HEK293 (cell line): ENCODE data around the gene NCOA7.

Experiments used
- CTCF ChIP-seq: fragments of 450-650 bp; formaldehyde crosslinking; IDR thresholded peaks from 2 replicates; pipeline ENCODE4 v1.5.1; 2016; ENCODE audit warnings: missing biosample characterization, missing genetic modification characterization
- YY1 ChIP-seq: fragments of 450-650 bp; formaldehyde crosslinking; IDR thresholded peaks from 2 replicates; pipeline ENCODE4 v1.5.1; 2018; ENCODE audit warnings: missing biosample characterization, missing genetic modification characterization
- ZBTB11 ChIP-seq: fragments of 450-650 bp; formaldehyde crosslinking; conservative IDR thresholded peaks from 2 replicates; pipeline ENCODE4 v1.5.1; 2016; ENCODE audit warnings: low read depth, missing biosample characterization, missing genetic modification characterization
- ZNF175 ChIP-seq: fragments of 450-650 bp; formaldehyde crosslinking; IDR thresholded peaks from 2 replicates; pipeline ENCODE4 v1.5.1; 2016; ENCODE audit warnings: missing biosample characterization, missing genetic modification characterization
- ZNF2 ChIP-seq: fragments of 450-650 bp; formaldehyde crosslinking; IDR thresholded peaks from 2 replicates; pipeline ENCODE4 v1.5.1; 2016; ENCODE audit warnings: missing biosample characterization, missing genetic modification characterization
- ZNF202 ChIP-seq: fragments of 450-650 bp; formaldehyde crosslinking; IDR thresholded peaks from 2 replicates; pipeline ENCODE4 v1.5.1; 2016; ENCODE audit warnings: missing biosample characterization, missing genetic modification characterization, borderline replicate concordance
- ZNF311 ChIP-seq: fragments of 450-650 bp; formaldehyde crosslinking; IDR thresholded peaks from 2 replicates; pipeline ENCODE4 v1.5.1; 2017; ENCODE audit warnings: missing biosample characterization, missing genetic modification characterization, borderline replicate concordance
- ZNF514 ChIP-seq: fragments of 450-650 bp; formaldehyde crosslinking; IDR thresholded peaks from 2 replicates; pipeline ENCODE4 v1.5.1; 2016; ENCODE audit warnings: missing biosample characterization, missing genetic modification characterization
- ZNF623 ChIP-seq: fragments of 450-650 bp; formaldehyde crosslinking; IDR thresholded peaks from 2 replicates; pipeline ENCODE4 v1.5.1; 2016; ENCODE audit warnings: missing biosample characterization, missing genetic modification characterization
- TF ChIP-seq, protein P1 (sequence below): fragments of 450-650 bp; formaldehyde crosslinking; IDR thresholded peaks from 2 replicates; pipeline ENCODE4 v1.5.1; 2017; ENCODE audit warnings: missing biosample characterization, missing genetic modification characterization
- TF ChIP-seq, protein P2 (sequence below): fragments of 450-650 bp; formaldehyde crosslinking; IDR thresholded peaks from 2 replicates; pipeline ENCODE4 v1.5.1; 2016; ENCODE audit warnings: missing biosample characterization, missing genetic modification characterization, low read depth

- no peak for TF ChIP-seq ZNF2
- no peak for TF ChIP-seq ZBTB11 (tag by site-specific recombination)
- TF ChIP-seq YY1 (tag by site-specific recombination), result no peak
- TF ChIP-seq ZNF202 (tag by site-specific recombination), result no peak
- no peak for TF ChIP-seq ZNF623 (tag by site-specific recombination)
- no peak for TF ChIP-seq ZNF311 (tag by site-specific recombination)
- TF ChIP-seq, protein P1, sequence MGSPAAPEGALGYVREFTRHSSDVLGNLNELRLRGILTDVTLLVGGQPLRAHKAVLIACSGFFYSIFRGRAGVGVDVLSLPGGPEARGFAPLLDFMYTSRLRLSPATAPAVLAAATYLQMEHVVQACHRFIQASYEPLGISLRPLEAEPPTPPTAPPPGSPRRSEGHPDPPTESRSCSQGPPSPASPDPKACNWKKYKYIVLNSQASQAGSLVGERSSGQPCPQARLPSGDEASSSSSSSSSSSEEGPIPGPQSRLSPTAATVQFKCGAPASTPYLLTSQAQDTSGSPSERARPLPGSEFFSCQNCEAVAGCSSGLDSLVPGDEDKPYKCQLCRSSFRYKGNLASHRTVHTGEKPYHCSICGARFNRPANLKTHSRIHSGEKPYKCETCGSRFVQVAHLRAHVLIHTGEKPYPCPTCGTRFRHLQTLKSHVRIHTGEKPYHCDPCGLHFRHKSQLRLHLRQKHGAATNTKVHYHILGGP (tag by site-specific recombination), result no peak
- no peak for TF ChIP-seq ZNF514 (tag by site-specific recombination)
- TF ChIP-seq, protein P2, sequence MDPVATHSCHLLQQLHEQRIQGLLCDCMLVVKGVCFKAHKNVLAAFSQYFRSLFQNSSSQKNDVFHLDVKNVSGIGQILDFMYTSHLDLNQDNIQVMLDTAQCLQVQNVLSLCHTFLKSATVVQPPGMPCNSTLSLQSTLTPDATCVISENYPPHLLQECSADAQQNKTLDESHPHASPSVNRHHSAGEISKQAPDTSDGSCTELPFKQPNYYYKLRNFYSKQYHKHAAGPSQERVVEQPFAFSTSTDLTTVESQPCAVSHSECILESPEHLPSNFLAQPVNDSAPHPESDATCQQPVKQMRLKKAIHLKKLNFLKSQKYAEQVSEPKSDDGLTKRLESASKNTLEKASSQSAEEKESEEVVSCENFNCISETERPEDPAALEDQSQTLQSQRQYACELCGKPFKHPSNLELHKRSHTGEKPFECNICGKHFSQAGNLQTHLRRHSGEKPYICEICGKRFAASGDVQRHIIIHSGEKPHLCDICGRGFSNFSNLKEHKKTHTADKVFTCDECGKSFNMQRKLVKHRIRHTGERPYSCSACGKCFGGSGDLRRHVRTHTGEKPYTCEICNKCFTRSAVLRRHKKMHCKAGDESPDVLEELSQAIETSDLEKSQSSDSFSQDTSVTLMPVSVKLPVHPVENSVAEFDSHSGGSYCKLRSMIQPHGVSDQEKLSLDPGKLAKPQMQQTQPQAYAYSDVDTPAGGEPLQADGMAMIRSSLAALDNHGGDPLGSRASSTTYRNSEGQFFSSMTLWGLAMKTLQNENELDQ (tag by site-specific recombination), result no peak
- no peak for TF ChIP-seq ZNF175 (tag by site-specific recombination)
- TF ChIP-seq CTCF, result no peak
These were observed 47.2 kb upstream of the NCOA7 start for GRCh38 chr6:125743604-125744003.
